Mammary epithelial cell (primary cell): ENCODE results near the gene TXNRD2.

Experiments used
- EZH2 ChIP-seq: IDR thresholded peaks from 2 replicates; pipeline ENCODE4 v1.6.1; 2012; ENCODE audit warnings: low read length, inconsistent platforms, borderline replicate concordance
- TF ChIP-seq, protein P1 (sequence below), 2 donors: IDR thresholded peaks in 1 of 2; conservative IDR thresholded peaks in 1 of 2; 2 replicates each; pipeline ENCODE4 v1.5.1; 2011 to 2012; ENCODE audit warnings: inconsistent platforms in 2 of 2, low read length in 2 of 2, mild to moderate bottlenecking in 2 of 2, control low read depth in 1 of 2, low read depth in 1 of 2; ENCODE audit not compliant: insufficient read depth in 1 of 2; ENCODE audit errors: extremely low read depth in 1 of 2

DNA sequence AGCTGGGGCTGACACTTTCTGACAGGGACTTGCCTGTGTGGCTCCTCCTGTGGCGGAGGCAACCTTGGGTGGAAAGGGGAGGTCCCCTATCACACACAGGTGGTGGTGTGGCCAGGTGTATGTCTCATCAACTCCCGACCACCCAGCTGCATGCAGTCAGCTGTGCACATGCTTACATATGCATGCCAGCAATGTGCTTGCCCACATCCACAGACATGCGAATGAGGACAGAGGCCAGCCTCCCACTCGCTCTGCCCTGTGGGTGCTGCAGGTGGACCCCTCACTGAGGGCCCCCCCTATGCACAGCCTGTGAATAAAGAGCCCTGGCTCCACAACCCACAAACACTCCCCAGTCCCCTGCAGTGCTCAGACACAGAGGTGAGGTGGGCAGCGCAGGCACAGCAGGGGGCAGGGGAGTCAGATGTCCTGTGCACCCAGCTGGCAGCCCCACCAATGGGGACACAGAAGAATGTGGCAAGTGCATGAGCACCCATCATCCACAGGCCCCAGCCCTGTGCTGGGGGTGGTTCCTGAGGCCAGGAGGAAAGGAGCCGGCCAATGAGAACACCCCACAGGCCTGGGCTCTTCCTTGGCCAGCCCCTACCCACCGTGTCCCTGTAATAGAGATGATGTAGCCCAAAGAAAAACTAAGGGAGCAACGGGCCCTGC lies 96.4 kb downstream of the TXNRD2 start:
- TF ChIP-seq, protein P1, sequence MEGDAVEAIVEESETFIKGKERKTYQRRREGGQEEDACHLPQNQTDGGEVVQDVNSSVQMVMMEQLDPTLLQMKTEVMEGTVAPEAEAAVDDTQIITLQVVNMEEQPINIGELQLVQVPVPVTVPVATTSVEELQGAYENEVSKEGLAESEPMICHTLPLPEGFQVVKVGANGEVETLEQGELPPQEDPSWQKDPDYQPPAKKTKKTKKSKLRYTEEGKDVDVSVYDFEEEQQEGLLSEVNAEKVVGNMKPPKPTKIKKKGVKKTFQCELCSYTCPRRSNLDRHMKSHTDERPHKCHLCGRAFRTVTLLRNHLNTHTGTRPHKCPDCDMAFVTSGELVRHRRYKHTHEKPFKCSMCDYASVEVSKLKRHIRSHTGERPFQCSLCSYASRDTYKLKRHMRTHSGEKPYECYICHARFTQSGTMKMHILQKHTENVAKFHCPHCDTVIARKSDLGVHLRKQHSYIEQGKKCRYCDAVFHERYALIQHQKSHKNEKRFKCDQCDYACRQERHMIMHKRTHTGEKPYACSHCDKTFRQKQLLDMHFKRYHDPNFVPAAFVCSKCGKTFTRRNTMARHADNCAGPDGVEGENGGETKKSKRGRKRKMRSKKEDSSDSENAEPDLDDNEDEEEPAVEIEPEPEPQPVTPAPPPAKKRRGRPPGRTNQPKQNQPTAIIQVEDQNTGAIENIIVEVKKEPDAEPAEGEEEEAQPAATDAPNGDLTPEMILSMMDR (conservative IDR thresholded peaks at IDR 0.05 in 1 of 2, IDR thresholded peaks at IDR 0.05 in 1 of 2; ENCODE audit: extremely low read depth in 1 of 2, insufficient read depth in 1 of 2, low read depth in 1 of 2, low read length in 2 of 2), result no peak
- TF ChIP-seq EZH2, result no peak
